ENCODE measurements around the gene COPS8. TPM values are rescaled to one million over a fixed set of nuclear protein-coding genes. Genes with fewer than 3 reads are reported as not detected.

The COPS8 gene
- total RNA-seq, 1 experiment from 2014 or later = 32.6 TPM

DNA sequence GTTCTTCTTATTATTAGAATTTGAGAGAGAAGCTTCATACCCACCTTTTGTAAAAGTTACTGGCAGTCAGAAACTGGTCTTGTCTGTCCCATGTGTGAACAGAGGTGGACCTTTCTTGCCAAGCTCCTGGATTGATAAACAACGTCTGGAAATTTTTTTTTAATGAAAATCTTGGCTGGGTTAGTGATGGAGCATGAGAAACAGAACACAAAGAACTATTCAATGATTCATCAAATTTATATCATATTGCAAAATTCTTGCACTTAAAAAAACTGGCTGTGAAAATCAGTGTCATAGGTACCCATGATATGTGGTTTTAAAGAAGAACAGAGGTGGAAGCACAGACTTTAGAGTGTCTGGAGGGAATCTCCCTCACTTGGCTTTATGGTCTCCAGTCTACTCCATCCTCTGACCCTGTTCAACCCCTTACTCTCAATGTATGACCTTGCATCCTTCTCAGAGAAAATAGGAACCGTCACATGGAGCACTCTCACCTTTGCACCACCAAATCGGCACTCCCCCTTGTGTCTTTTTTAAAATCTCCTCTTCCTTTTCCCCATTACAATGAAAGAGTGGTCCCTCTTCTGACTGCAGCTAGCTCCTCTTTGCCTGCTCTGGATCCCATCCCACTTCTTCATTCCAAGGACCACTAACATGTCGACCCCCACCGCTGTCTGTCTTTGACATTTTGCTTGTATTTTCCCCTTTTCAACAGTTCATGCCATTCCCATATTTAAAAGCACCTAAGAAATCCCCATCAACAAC is 58.2 kb downstream of the COPS8 start:
- TF ChIP-seq, protein P1, sequence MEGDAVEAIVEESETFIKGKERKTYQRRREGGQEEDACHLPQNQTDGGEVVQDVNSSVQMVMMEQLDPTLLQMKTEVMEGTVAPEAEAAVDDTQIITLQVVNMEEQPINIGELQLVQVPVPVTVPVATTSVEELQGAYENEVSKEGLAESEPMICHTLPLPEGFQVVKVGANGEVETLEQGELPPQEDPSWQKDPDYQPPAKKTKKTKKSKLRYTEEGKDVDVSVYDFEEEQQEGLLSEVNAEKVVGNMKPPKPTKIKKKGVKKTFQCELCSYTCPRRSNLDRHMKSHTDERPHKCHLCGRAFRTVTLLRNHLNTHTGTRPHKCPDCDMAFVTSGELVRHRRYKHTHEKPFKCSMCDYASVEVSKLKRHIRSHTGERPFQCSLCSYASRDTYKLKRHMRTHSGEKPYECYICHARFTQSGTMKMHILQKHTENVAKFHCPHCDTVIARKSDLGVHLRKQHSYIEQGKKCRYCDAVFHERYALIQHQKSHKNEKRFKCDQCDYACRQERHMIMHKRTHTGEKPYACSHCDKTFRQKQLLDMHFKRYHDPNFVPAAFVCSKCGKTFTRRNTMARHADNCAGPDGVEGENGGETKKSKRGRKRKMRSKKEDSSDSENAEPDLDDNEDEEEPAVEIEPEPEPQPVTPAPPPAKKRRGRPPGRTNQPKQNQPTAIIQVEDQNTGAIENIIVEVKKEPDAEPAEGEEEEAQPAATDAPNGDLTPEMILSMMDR (IDR thresholded peaks at IDR 0.05; ENCODE audit: insufficient read depth in 1 of 2, low read depth in 1 of 2, low read length in 1 of 2, severe bottlenecking in 1 of 2, unreplicated experiment in 1 of 2) = no peak
- H3K27ac Mint-ChIP-seq (ENCODE audit: unreplicated experiment) = no peak overlapping the region
- CTCF ChIA-PET = no interaction called here
- peaks cover 12% of the 10 kb centered on the region for H3K9me3 Mint-ChIP-seq (ENCODE audit: unreplicated experiment)
- intact Hi-C loops (cut with micrococcal nuclease; ENCODE audit: unreplicated experiment) = no loop called here
- DNase-seq = no peak
- peaks cover 8% of the 10 kb centered on the region for H3K9me3 ChIP-seq
- H3K4me1 Mint-ChIP-seq (ENCODE audit: low read depth, unreplicated experiment) = no peaks in the 10 kb centered on the region
- H3K4me1 ChIP-seq = no peaks in the 10 kb centered on the region
- H3K4me3 ChIP-seq (ENCODE audit: low read depth, low read length) = no peak overlapping the region
- no TSS peak for BruUV-seq (replicated peaks)
- H3K27me3 ChIP-seq (replicated peaks; ENCODE audit: control insufficient read depth, insufficient read depth, low read length) = no peaks in the 10 kb centered on the region
- H3K36me3 ChIP-seq (ENCODE audit: control insufficient read depth, insufficient read depth, low read length) = no peaks in the 10 kb centered on the region
- POLR2A ChIA-PET = no interaction called here
- no peaks in the 10 kb centered on the region for H3K36me3 Mint-ChIP-seq (ENCODE audit: insufficient read depth, unreplicated experiment)
- no peaks in the 10 kb centered on the region for H3K27me3 Mint-ChIP-seq (ENCODE audit: insufficient read depth, unreplicated experiment)
- no peak overlapping the region for H3K4me3 Mint-ChIP-seq (ENCODE audit: unreplicated experiment)

DNA sequence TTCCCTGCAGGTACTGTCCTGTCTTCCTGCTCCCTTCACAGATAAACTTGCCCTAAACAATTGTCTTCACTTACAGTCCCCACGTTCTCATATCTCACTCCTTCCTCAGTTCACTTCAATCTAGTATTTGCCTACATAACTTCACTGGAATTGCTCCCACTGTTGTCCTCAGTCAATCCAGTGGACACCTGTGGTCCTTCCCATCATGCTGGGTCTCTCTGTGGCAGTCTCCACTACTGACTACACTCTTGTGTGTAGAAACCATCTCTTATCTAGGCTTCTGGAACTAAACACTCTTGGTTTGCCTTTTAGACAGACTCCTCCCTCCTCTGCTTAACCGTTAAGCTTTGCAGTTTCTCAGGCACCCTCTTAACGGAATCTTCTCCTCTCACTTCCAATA is 58.8 kb downstream of the COPS8 start:
- no peaks in the 10 kb centered on the region for H3K27me3 ChIP-seq (replicated peaks; ENCODE audit: control insufficient read depth, insufficient read depth, low read length)
- Mint-ChIP-seq H3K36me3 (ENCODE audit: insufficient read depth, unreplicated experiment) (no peaks in the 10 kb centered on the region), H3K27ac (ENCODE audit: unreplicated experiment) (no peak overlapping the region), H3K4me3 (ENCODE audit: unreplicated experiment) (no peak overlapping the region), H3K27me3 (ENCODE audit: insufficient read depth, unreplicated experiment) (no peaks in the 10 kb centered on the region), H3K9me3 (ENCODE audit: unreplicated experiment) (peaks cover 12% of the 10 kb centered on the region), H3K4me1 (ENCODE audit: low read depth, unreplicated experiment) (no peaks in the 10 kb centered on the region)
- H3K4me3 ChIP-seq (ENCODE audit: low read depth, low read length) = no peak overlapping the region
- TF ChIP-seq, protein P1 (IDR thresholded peaks at IDR 0.05; ENCODE audit: insufficient read depth in 1 of 2, low read depth in 1 of 2, low read length in 1 of 2, severe bottlenecking in 1 of 2, unreplicated experiment in 1 of 2) = no peak
- POLR2A ChIA-PET = no interaction called here
- no peaks in the 10 kb centered on the region for H3K4me1 ChIP-seq
- CTCF ChIA-PET = no interaction called here
- no TSS peak for BruUV-seq (replicated peaks)
- peaks cover 8% of the 10 kb centered on the region for H3K9me3 ChIP-seq
- DNase-seq = no peak
- intact Hi-C loops (cut with micrococcal nuclease; ENCODE audit: unreplicated experiment) = no loop called here
- no peaks in the 10 kb centered on the region for H3K36me3 ChIP-seq (ENCODE audit: control insufficient read depth, insufficient read depth, low read length)

DNA sequence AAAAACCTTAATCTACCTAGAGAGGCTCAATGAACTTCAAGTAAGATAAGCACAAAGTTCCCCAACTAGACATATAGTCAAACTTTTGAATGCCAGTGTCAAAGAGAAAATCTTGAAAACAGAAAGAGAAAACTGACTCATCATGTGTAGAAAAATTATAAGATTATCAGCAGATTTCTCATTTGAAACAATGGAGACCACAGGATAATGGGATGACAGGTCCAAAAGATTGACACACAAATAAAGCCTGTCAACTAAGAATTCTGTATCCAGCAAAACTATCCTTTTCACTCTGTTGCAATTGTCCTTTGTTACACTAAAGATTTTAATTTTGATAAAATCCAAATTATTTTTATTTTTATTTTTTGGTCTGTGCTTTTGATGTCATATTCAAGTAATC is 61.6 kb downstream of the COPS8 start:
- ChIA-PET CTCF (no interaction called here), POLR2A (no interaction called here)
- intact Hi-C loops (cut with micrococcal nuclease; ENCODE audit: unreplicated experiment) = no loop called here
- Mint-ChIP-seq H3K4me1 (ENCODE audit: low read depth, unreplicated experiment) (no peaks in the 10 kb centered on the region), H3K9me3 (ENCODE audit: unreplicated experiment) (peaks cover 12% of the 10 kb centered on the region), H3K36me3 (ENCODE audit: insufficient read depth, unreplicated experiment) (no peaks in the 10 kb centered on the region), H3K27me3 (ENCODE audit: insufficient read depth, unreplicated experiment) (no peaks in the 10 kb centered on the region), H3K4me3 (ENCODE audit: unreplicated experiment) (no peak overlapping the region), H3K27ac (ENCODE audit: unreplicated experiment) (no peak overlapping the region)
- Histone ChIP-seq H3K4me3 (ENCODE audit: low read depth, low read length) (no peak overlapping the region), H3K4me1 (no peaks in the 10 kb centered on the region), H3K27me3 (replicated peaks; ENCODE audit: control insufficient read depth, insufficient read depth, low read length) (no peaks in the 10 kb centered on the region), H3K36me3 (ENCODE audit: control insufficient read depth, insufficient read depth, low read length) (no peaks in the 10 kb centered on the region), H3K9me3 (peaks cover 8% of the 10 kb centered on the region)
- BruUV-seq (replicated peaks) = no TSS peak
- TF ChIP-seq, protein P1 (IDR thresholded peaks at IDR 0.05; ENCODE audit: insufficient read depth in 1 of 2, low read depth in 1 of 2, low read length in 1 of 2, severe bottlenecking in 1 of 2, unreplicated experiment in 1 of 2) = no peak
- DNase-seq = no peak

All from Caco-2 (cell line).